OCI-LY7 (cell line): ENCODE data around the gene MYH11.

Experiments
- CTCF ChIP-seq: fragments of 200-600 bp; sonication (generic); conservative IDR thresholded peaks from 2 replicates; pipeline ENCODE4 v1.5.1; 2014; ENCODE audit warnings: mild to moderate bottlenecking, antibody characterized with exemption, low read length, moderate library complexity, mixed read lengths
- EZH2phosphoT487 ChIP-seq: fragments of 200-600 bp; sonication (generic); IDR thresholded peaks from 2 replicates; pipeline ENCODE4 v1.6.1; 2018; ENCODE audit warnings: low read depth, borderline replicate concordance, mild to moderate bottlenecking, mixed run types, antibody characterized with exemption, low read length, moderate library complexity, mixed read lengths

GRCh38 chr16:15803618-15804017, 53.2 kb downstream of the MYH11 start:
- TF ChIP-seq CTCF, result no peak
- TF ChIP-seq EZH2phosphoT487, result no peak
